ENCODE measurements around the gene GAS6.
A peak's percentile ranks its signal among the peaks of the same experiment; 100 is the strongest.

Gene GAS6

DNA sequence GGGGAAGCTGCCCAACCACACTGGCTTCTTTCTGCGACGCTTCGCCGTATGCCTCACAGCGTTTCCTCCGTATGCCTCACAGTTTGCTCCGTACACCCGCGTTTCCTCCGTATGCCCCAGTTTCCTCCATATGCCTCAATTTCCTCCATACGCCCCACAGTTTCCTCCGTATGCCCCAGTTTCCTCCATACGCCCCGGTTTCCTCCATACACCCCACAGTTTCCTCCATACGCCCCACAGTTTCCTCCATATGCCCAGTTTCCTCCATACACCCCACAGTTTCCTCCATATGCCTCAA lies 22.6 kb downstream of the GAS6 start:
- H3K4me3 ChIP-seq (replicated peaks; ENCODE audit: low read depth, low read length) = no peak overlapping the region
- no peak for DNase-seq (ENCODE audit: low read depth)
- TF ChIP-seq, protein P1, sequence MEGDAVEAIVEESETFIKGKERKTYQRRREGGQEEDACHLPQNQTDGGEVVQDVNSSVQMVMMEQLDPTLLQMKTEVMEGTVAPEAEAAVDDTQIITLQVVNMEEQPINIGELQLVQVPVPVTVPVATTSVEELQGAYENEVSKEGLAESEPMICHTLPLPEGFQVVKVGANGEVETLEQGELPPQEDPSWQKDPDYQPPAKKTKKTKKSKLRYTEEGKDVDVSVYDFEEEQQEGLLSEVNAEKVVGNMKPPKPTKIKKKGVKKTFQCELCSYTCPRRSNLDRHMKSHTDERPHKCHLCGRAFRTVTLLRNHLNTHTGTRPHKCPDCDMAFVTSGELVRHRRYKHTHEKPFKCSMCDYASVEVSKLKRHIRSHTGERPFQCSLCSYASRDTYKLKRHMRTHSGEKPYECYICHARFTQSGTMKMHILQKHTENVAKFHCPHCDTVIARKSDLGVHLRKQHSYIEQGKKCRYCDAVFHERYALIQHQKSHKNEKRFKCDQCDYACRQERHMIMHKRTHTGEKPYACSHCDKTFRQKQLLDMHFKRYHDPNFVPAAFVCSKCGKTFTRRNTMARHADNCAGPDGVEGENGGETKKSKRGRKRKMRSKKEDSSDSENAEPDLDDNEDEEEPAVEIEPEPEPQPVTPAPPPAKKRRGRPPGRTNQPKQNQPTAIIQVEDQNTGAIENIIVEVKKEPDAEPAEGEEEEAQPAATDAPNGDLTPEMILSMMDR (IDR thresholded peaks at IDR 0.05; ENCODE audit: low read length, missing control alignments) = no peak

DNA sequence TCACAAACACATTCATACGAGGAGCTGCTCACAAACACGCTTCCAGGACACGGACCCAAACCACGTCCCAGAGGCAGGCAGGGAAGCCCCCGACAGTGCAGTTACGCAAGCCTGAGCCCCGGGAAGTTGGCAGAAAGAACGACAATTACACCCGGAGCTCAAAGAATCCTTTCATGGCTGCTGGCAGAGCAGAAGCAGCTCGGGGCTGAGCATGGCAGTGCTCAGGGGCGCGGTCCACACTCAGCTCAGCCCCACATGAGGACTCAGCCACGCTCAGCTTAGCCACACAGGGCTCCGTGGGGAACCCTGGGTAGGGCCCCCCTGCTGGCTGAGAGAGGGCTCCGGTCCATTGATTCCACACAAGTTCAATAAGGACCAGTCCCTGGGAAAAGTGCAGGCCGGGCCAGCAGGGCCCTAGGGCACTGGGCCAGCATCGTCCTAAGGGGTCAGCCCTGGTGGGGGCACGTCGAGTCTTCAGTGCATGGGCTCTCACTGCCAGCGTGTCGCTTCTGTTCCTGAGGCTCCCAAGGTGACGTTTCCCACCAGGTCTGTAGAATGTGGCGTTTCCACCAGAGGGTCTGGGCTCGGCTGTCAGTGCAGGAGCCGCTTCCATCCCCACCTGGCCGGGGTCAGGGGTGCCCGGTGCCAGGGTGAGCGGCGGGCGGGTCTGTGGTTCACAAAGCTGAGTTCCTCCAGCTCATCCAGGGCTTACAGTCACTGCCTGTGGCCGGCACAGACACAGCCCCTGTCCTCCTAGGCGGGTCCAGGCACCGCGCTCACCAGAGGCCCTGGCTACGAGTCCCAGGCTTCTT lies 23.1 kb downstream of the GAS6 start:
- no peak overlapping the region for H3K4me3 ChIP-seq (replicated peaks; ENCODE audit: low read depth, low read length)
- no peak for DNase-seq (ENCODE audit: low read depth)
- TF ChIP-seq, protein P1 (IDR thresholded peaks at IDR 0.05; ENCODE audit: low read length, missing control alignments) = no peak

GRCh38 chr13:113839536-113840204 lies 24.2 kb downstream of the GAS6 start:
- H3K4me3 ChIP-seq (replicated peaks; ENCODE audit: low read depth, low read length) = no peak overlapping the region
- no peak for DNase-seq (ENCODE audit: low read depth)
- TF ChIP-seq, protein P1 (IDR thresholded peaks at IDR 0.05; ENCODE audit: low read length, missing control alignments) = no peak

DNA sequence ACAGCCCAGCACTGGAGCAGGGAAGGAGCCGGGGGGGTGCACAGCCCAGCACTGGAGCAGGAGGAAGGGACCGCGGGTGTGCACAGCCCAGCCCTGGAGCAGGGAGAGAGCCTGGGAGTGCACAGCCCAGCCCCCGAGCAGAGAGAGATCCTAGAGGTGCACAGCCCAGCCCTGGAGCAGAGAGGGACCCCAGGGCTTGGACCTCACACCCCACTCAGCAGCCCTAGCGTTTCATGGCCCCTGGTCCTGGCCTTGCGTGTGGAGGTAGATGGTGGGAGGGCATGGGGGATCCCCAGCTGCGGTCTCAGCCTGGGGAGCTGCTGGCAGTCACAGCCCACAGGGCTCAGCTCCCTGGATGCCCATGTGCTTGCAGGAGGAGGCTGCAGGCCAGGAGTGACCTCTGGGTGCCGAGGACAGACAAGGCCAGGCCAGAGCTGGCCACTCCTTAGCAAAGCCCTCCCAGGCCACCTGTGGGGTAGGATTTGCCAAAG lies 25.1 kb downstream of the GAS6 start:
- DNase-seq (ENCODE audit: low read depth) = no peak
- peak overlapping the region; percentile 51 for H3K4me3 ChIP-seq (replicated peaks; ENCODE audit: low read depth, low read length)
- TF ChIP-seq, protein P1 (IDR thresholded peaks at IDR 0.05; ENCODE audit: low read length, missing control alignments) = no peak

- TF ChIP-seq, protein P1 (IDR thresholded peaks at IDR 0.05; ENCODE audit: low read length, missing control alignments) = no peak
- peak overlapping the region; percentile 51 for H3K4me3 ChIP-seq (replicated peaks; ENCODE audit: low read depth, low read length)
- peak; percentile 97 for DNase-seq (ENCODE audit: low read depth)
These were observed 26.1 kb downstream of the GAS6 start for GRCh38 chr13:113837560-113838355.

- H3K4me3 ChIP-seq (replicated peaks; ENCODE audit: low read depth, low read length) = no peak overlapping the region
- DNase-seq (ENCODE audit: low read depth) = peak; percentile 82
- TF ChIP-seq, protein P1 (IDR thresholded peaks at IDR 0.05; ENCODE audit: low read length, missing control alignments) = no peak
These were observed 26.9 kb downstream of the GAS6 start for GRCh38 chr13:113836768-113837559.

Measured in fibroblast of pulmonary artery (primary cell).